ENCODE data around the gene POMT1.

- TF ChIP-seq EZH2 (optimal IDR thresholded peaks at IDR 0.05; ENCODE audit: low read depth, low read length), result no peak
- no peak for TF ChIP-seq CTCF (IDR thresholded peaks at IDR 0.05; ENCODE audit: low read length)
- no peak for TF ChIP-seq EZH2phosphoT487 (IDR thresholded peaks at IDR 0.05; ENCODE audit: low read length)
Observed at GRCh38 chr9:131485206-131485605, 17.5 kb upstream of the POMT1 start.
